A549 treated with Mapracorat at 1 μM for 4 hours (cell line): ENCODE results near the gene PPP1R11. TPM values are rescaled to one million over a fixed set of nuclear protein-coding genes. Genes with fewer than 3 reads are reported as not detected.

Experiments
- total RNA-seq: library from RNA; stranded (reverse); fragments of 200-300 nt; extraction: Qiagen RNA extraction; gene quantifications from 5 replicates; pipeline ENCODE4 v1.2.3, GENCODE V29; 2022

The PPP1R11 gene
- 40.1 to 41.9 TPM (median 41.3 TPM) in 5 replicates for total RNA-seq

GRCh38 chr6:30066577-30067459 is at the start of gene PPP1R11:
PPP1R11 (plus strand) TSS chr6:30067198; CDS start chr6:30067411, 213 bp downstream.

GRCh38 chr6:30061092-30061857 is 5.7 kb upstream of the PPP1R11 start, which contains the start of gene POLR1H:
POLR1H (plus strand) TSS chr6:30061265; CDS start chr6:30061525, 260 bp downstream.

GRCh38 chr6:30075094-30075789 is 8.2 kb downstream of the PPP1R11 start, which contains the start of gene RNF39:
RNF39 (minus strand) TSS chr6:30075769; CDS start chr6:30075585, 184 bp downstream.

GRCh38 chr6:30113003-30113759 is 46.2 kb downstream of the PPP1R11 start, which contains the start of gene TRIM31:
TRIM31 (minus strand) TSS chr6:30113090; CDS start chr6:30112805, 285 bp downstream.

Other genes starting within 250 kb of the PPP1R11 start
- gene HLA-G, start 239.4 kb upstream of the PPP1R11 start, total RNA-seq = not detected in 5 replicates
- 118 to 154 TPM (median 140 TPM) in 5 replicates for gene HLA-A, start 124.7 kb upstream of the PPP1R11 start, total RNA-seq
- gene POLR1H, start 5.9 kb upstream of the PPP1R11 start, total RNA-seq = 24.7 to 36.7 TPM (median 31.8 TPM) in 5 replicates
- gene RNF39, start 8.6 kb downstream of the PPP1R11 start, total RNA-seq = not detected in 5 replicates
- gene TRIM31, start 45.9 kb downstream of the PPP1R11 start, total RNA-seq = 0.48 to 1.3 TPM (median 0.82 TPM) in 5 replicates
- gene TRIM40, start 68.9 kb downstream of the PPP1R11 start, total RNA-seq = not detected in 5 replicates
- not detected in 5 replicates for gene TRIM10, start 94.0 kb downstream of the PPP1R11 start, total RNA-seq
- not detected in 5 replicates for gene TRIM15, start 96.3 kb downstream of the PPP1R11 start, total RNA-seq
- 24.5 to 27.3 TPM (median 26.9 TPM) in 5 replicates for gene TRIM26, start 146.2 kb downstream of the PPP1R11 start, total RNA-seq